ENCODE data around the gene PLK1.

PLK1 gene

DNA sequence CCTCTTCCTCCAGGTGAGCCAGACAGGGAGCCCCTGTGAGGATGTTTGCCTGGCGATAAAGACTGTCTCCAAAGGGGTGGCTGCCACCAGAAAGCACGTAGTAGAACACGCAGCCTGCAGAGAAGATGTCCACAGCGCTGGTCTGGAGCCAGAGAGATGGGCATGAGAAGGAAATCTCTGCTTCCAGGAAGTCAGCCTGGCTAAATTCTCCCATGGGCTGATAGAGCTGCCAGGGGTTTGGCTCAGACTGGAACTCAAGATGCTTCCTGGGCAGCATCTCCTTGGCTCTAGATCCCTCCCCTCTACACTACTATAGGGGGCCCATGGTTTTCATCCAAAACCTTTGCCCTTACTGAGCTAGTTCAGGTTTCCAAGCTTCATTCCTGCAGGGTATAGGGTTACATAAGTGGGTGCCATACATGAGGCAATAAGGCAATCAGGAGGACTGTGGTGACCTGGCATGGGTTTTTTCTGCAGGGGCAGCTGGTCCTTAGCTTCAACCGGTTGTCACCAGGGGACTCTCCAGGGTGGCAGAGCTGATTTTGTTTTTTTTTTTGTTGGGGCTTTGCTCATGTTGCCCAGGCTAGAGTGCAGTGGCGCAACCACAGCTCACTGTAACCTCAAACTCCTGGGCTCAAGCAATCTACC, 13.6 kb downstream of the PLK1 start:
- Histone ChIP-seq H3K56ac (ENCODE audit: low read length) (no peak overlapping the region), H3K4me3 (ENCODE audit: low read length) (no peak overlapping the region), H3K4me2 (ENCODE audit: low read length) (no peak overlapping the region), H3K79me1 (ENCODE audit: low read length) (peaks cover 2% of the 10 kb centered on the region), H3K36me3 (ENCODE audit: control insufficient read depth, insufficient read depth, low read length) (peaks cover 32% of the 10 kb centered on the region), H2BK15ac (replicated peaks; ENCODE audit: low read depth) (no peak overlapping the region), H3K27me3 (ENCODE audit: insufficient read depth, low read length, poor library complexity) (no peaks in the 10 kb centered on the region), H3K79me2 (ENCODE audit: control insufficient read depth, insufficient read depth, low read length) (no peaks in the 10 kb centered on the region), H3K18ac (ENCODE audit: low read length) (no peak overlapping the region), H4K8ac (ENCODE audit: low read depth, low read length) (no peak overlapping the region), H3K9ac (ENCODE audit: low read length) (no peak overlapping the region), H3K4me1 (ENCODE audit: control insufficient read depth, low read depth, low read length) (no peaks in the 10 kb centered on the region), H2AK5ac (ENCODE audit: low read length) (no peak overlapping the region), H3K4ac (ENCODE audit: low read depth, low read length) (no peak overlapping the region), H2BK5ac (ENCODE audit: low read length) (no peak overlapping the region), H2BK120ac (ENCODE audit: low read depth, low read length) (no peak overlapping the region), H3K27ac (ENCODE audit: low read depth, low read length) (no peak overlapping the region), H4K5ac (ENCODE audit: low read length) (no peak overlapping the region), H3K23ac (ENCODE audit: low read length) (no peak overlapping the region)
- no peak for DNase-seq
- WGBS (ENCODE audit: extremely low coverage, insufficient coverage, low lambda C conversion rate) = no CpG with 5 or more reads among the region's 6 CpGs

DNA sequence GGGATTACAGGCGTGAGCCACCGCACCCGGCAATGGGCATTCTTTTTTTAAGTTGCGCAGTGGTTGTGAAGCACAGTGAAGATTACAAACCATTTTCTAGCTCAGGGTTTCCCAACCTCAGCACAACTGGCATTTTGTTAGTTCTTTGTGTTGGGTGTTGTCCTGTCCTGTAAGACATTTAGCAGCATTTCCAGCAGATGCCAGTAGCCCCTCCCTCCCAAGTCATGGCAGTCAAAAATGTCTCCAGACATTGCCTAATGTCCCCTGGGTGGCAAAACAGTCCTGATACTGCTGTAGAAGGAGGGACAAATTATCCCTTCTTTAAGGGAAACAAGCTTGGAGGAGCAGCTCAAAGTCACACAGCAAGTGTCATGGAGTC, 15.6 kb downstream of the PLK1 start:
- Histone ChIP-seq H2BK5ac (ENCODE audit: low read length) (no peak overlapping the region), H2BK120ac (ENCODE audit: low read depth, low read length) (no peak overlapping the region), H3K4me1 (ENCODE audit: control insufficient read depth, low read depth, low read length) (no peaks in the 10 kb centered on the region), H3K79me1 (ENCODE audit: low read length) (no peaks in the 10 kb centered on the region), H2AK5ac (ENCODE audit: low read length) (no peak overlapping the region), H3K27ac (ENCODE audit: low read depth, low read length) (peak overlapping the region; percentile 19), H3K9ac (ENCODE audit: low read length) (peak overlapping the region; percentile 55), H3K4ac (ENCODE audit: low read depth, low read length) (no peak overlapping the region), H3K79me2 (ENCODE audit: control insufficient read depth, insufficient read depth, low read length) (no peaks in the 10 kb centered on the region), H3K18ac (ENCODE audit: low read length) (no peak overlapping the region), H3K4me3 (ENCODE audit: low read length) (no peak overlapping the region), H3K36me3 (ENCODE audit: control insufficient read depth, insufficient read depth, low read length) (peaks cover 17% of the 10 kb centered on the region), H4K8ac (ENCODE audit: low read depth, low read length) (no peak overlapping the region), H3K4me2 (ENCODE audit: low read length) (peak overlapping the region; percentile 56), H2BK15ac (replicated peaks; ENCODE audit: low read depth) (no peak overlapping the region), H3K23ac (ENCODE audit: low read length) (no peak overlapping the region), H3K56ac (ENCODE audit: low read length) (peak overlapping the region; percentile 52), H3K27me3 (ENCODE audit: insufficient read depth, low read length, poor library complexity) (no peaks in the 10 kb centered on the region), H4K5ac (ENCODE audit: low read length) (no peak overlapping the region)
- DNase-seq = no peak
- no CpG with 5 or more reads among the region's 4 CpGs for WGBS (ENCODE audit: extremely low coverage, insufficient coverage, low lambda C conversion rate)

DNA sequence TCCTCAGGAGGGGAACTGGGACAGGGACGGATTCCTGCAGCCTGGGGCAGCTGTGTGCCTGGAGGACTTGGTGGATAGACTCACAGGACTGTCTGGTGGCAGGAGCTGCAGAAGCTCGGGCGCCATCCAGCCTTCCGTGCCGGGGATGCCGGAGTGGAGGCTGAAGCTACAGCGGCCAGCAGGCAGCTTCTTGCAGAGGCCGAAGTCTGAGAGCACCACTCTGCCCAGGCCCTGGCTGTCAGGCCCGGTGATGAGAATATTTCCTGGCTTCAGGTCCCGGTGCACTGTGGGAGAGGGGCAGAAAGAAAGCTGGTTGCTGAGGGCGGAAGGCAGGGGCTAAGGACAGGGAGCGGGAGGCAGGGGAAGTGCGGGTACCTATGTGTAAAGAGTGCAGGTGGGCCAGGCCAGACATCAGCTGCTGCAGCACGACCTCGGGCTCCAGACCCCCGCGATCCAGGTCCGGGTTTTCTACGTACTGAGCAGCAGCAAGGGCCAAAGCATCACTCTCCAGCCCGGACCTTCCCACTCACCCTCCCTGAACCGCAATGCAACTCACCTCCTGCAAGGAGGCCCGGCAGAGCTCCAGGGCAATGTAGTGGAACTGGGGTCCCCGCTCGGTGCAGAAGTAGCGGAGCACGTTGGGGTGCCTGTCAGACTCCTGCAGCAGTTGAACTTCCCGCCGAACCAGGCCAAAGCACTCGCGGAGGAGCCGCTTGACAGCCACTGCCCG, 16.1 kb downstream of the PLK1 start:
- Histone ChIP-seq H3K56ac (ENCODE audit: low read length) (peak overlapping the region; percentile 78), H2AK5ac (ENCODE audit: low read length) (no peak overlapping the region), H2BK120ac (ENCODE audit: low read depth, low read length) (no peak overlapping the region), H4K5ac (ENCODE audit: low read length) (no peak overlapping the region), H3K23ac (ENCODE audit: low read length) (no peak overlapping the region), H3K79me2 (ENCODE audit: control insufficient read depth, insufficient read depth, low read length) (no peaks in the 10 kb centered on the region), H3K27me3 (ENCODE audit: insufficient read depth, low read length, poor library complexity) (no peaks in the 10 kb centered on the region), H3K9ac (ENCODE audit: low read length) (peak overlapping the region; percentile 55), H3K36me3 (ENCODE audit: control insufficient read depth, insufficient read depth, low read length) (peaks cover 12% of the 10 kb centered on the region), H3K4me2 (ENCODE audit: low read length) (peak overlapping the region; percentile 56), H3K4me3 (ENCODE audit: low read length) (no peak overlapping the region), H2BK15ac (replicated peaks; ENCODE audit: low read depth) (no peak overlapping the region), H4K8ac (ENCODE audit: low read depth, low read length) (no peak overlapping the region), H2BK5ac (ENCODE audit: low read length) (no peak overlapping the region), H3K4me1 (ENCODE audit: control insufficient read depth, low read depth, low read length) (no peaks in the 10 kb centered on the region), H3K79me1 (ENCODE audit: low read length) (no peaks in the 10 kb centered on the region), H3K27ac (ENCODE audit: low read depth, low read length) (peak overlapping the region; percentile 19), H3K4ac (ENCODE audit: low read depth, low read length) (no peak overlapping the region), H3K18ac (ENCODE audit: low read length) (no peak overlapping the region)
- DNase-seq = peak; percentile 91
- WGBS (ENCODE audit: extremely low coverage, insufficient coverage, low lambda C conversion rate) = no CpG with 5 or more reads among the region's 32 CpGs

- WGBS (ENCODE audit: extremely low coverage, insufficient coverage, low lambda C conversion rate) = no CpG with 5 or more reads among the region's 11 CpGs
Observed at GRCh38 chr16:23695756-23696155, 17.1 kb downstream of the PLK1 start.

GRCh38 chr16:23699100-23699499, 20.4 kb downstream of the PLK1 start:
- Histone ChIP-seq H2AK5ac (ENCODE audit: low read length) (no peak overlapping the region), H3K79me2 (ENCODE audit: control insufficient read depth, insufficient read depth, low read length) (no peaks in the 10 kb centered on the region), H3K4me3 (ENCODE audit: low read length) (no peak overlapping the region), H3K79me1 (ENCODE audit: low read length) (no peaks in the 10 kb centered on the region), H3K36me3 (ENCODE audit: control insufficient read depth, insufficient read depth, low read length) (no peaks in the 10 kb centered on the region), H4K8ac (ENCODE audit: low read depth, low read length) (no peak overlapping the region), H2BK15ac (replicated peaks; ENCODE audit: low read depth) (no peak overlapping the region), H2BK120ac (ENCODE audit: low read depth, low read length) (no peak overlapping the region), H4K5ac (ENCODE audit: low read length) (no peak overlapping the region), H3K18ac (ENCODE audit: low read length) (no peak overlapping the region), H3K27me3 (ENCODE audit: insufficient read depth, low read length, poor library complexity) (no peaks in the 10 kb centered on the region), H3K27ac (ENCODE audit: low read depth, low read length) (no peak overlapping the region), H3K56ac (ENCODE audit: low read length) (no peak overlapping the region), H3K23ac (ENCODE audit: low read length) (no peak overlapping the region), H3K4ac (ENCODE audit: low read depth, low read length) (no peak overlapping the region), H3K4me1 (ENCODE audit: control insufficient read depth, low read depth, low read length) (no peaks in the 10 kb centered on the region), H3K9ac (ENCODE audit: low read length) (no peak overlapping the region), H2BK5ac (ENCODE audit: low read length) (no peak overlapping the region), H3K4me2 (ENCODE audit: low read length) (no peak overlapping the region)
- WGBS (ENCODE audit: extremely low coverage, insufficient coverage, low lambda C conversion rate) = no CpG with 5 or more reads among the region's 4 CpGs
- no peak for DNase-seq

More at GRCh38 chr16:23695756-23696155, 17.1 kb downstream of the PLK1 start:
- peaks cover 8% of the 10 kb centered on the region for H3K36me3 ChIP-seq (ENCODE audit: control insufficient read depth, insufficient read depth, low read length)
- H3K79me1 ChIP-seq (ENCODE audit: low read length) = no peaks in the 10 kb centered on the region
- no peak overlapping the region for H3K9ac ChIP-seq (ENCODE audit: low read length)
- no peak overlapping the region for H2BK120ac ChIP-seq (ENCODE audit: low read depth, low read length)
- no peak overlapping the region for H2BK5ac ChIP-seq (ENCODE audit: low read length)
- H3K4ac ChIP-seq (ENCODE audit: low read depth, low read length) = no peak overlapping the region
- H4K5ac ChIP-seq (ENCODE audit: low read length) = no peak overlapping the region
- H3K18ac ChIP-seq (ENCODE audit: low read length) = no peak overlapping the region
- no peaks in the 10 kb centered on the region for H3K79me2 ChIP-seq (ENCODE audit: control insufficient read depth, insufficient read depth, low read length)
- no peak overlapping the region for H3K23ac ChIP-seq (ENCODE audit: low read length)
- H3K56ac ChIP-seq (ENCODE audit: low read length) = peak overlapping the region; percentile 15
- no peak overlapping the region for H3K4me2 ChIP-seq (ENCODE audit: low read length)
- H3K27ac ChIP-seq (ENCODE audit: low read depth, low read length) = no peak overlapping the region
- no peak overlapping the region for H3K4me3 ChIP-seq (ENCODE audit: low read length)
- no peaks in the 10 kb centered on the region for H3K4me1 ChIP-seq (ENCODE audit: control insufficient read depth, low read depth, low read length)
- no peak overlapping the region for H4K8ac ChIP-seq (ENCODE audit: low read depth, low read length)
- H2BK15ac ChIP-seq (replicated peaks; ENCODE audit: low read depth) = no peak overlapping the region
- H2AK5ac ChIP-seq (ENCODE audit: low read length) = no peak overlapping the region
- no peak for DNase-seq
- no peaks in the 10 kb centered on the region for H3K27me3 ChIP-seq (ENCODE audit: insufficient read depth, low read length, poor library complexity)

All from mesendoderm (in vitro differentiated cells).